ENCODE results near the gene ARHGAP8.

The ARHGAP8 gene

DNA sequence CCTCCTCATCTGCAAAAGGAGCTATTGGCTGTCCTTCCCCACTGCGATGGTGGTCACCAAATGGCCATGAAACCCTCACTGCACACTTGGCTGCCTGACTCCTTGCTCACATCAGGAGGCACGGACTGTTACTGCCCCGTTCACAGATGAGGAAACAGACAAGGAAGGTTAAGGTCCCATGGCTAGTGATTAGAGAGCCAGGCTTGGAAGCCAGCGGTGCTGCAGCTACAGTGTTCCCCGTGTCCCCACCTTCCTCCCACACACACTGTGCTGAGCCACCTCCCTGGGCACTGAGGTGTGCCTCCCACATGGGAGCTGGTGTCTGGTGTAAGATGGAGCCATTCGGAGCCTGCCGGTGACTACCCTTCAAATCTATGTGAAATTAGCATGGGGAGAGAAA is 2.6 kb downstream of the ARHGAP8 start:
- Histone ChIP-seq H3K9me3 (ENCODE audit: control insufficient read depth, insufficient read depth, low read length) (no peaks in the 10 kb centered on the region), H3K4me1 (ENCODE audit: control insufficient read depth, insufficient read depth, low read length) (peaks cover 5% of the 10 kb centered on the region), H3K4me3 (ENCODE audit: low read length) (no peak overlapping the region), H3K27me3 (ENCODE audit: control insufficient read depth, insufficient read depth, low read length) (no peaks in the 10 kb centered on the region), H3K27ac (ENCODE audit: low read length) (no peak overlapping the region), H3K36me3 (ENCODE audit: control insufficient read depth, insufficient read depth, low read length) (no peaks in the 10 kb centered on the region)
- no peak for DNase-seq (ENCODE audit: low read depth, low spot score)
- WGBS (ENCODE audit: insufficient coverage, insufficient read length) = no CpG with 5 or more reads among the region's 7 CpGs

DNA sequence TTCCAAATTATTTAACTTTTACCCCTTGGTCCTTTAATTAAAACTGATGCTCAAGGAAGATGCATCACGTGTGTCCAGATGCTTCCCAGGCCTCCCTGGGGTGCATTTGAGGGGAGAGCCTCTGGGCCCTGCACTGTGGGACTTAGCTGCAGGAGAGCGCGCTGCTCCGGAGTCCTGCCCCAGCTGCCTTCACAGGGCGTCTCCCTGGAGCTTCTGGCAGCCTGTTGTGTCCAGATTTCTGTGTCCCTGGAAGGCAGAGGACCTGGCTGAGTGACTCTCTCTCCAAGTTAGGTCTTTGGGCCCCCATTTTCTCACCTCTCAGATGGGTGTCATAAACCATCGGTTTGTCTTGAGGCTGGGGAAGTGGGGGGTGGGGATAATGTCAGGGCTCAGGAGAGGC is 3.0 kb downstream of the ARHGAP8 start:
- Histone ChIP-seq H3K27me3 (ENCODE audit: control insufficient read depth, insufficient read depth, low read length) (no peaks in the 10 kb centered on the region), H3K4me1 (ENCODE audit: control insufficient read depth, insufficient read depth, low read length) (peaks cover 5% of the 10 kb centered on the region), H3K36me3 (ENCODE audit: control insufficient read depth, insufficient read depth, low read length) (no peaks in the 10 kb centered on the region), H3K27ac (ENCODE audit: low read length) (no peak overlapping the region), H3K4me3 (ENCODE audit: low read length) (no peak overlapping the region), H3K9me3 (ENCODE audit: control insufficient read depth, insufficient read depth, low read length) (no peaks in the 10 kb centered on the region)
- no CpG with 5 or more reads among the region's 6 CpGs for WGBS (ENCODE audit: insufficient coverage, insufficient read length)
- no peak for DNase-seq (ENCODE audit: low read depth, low spot score)

DNA sequence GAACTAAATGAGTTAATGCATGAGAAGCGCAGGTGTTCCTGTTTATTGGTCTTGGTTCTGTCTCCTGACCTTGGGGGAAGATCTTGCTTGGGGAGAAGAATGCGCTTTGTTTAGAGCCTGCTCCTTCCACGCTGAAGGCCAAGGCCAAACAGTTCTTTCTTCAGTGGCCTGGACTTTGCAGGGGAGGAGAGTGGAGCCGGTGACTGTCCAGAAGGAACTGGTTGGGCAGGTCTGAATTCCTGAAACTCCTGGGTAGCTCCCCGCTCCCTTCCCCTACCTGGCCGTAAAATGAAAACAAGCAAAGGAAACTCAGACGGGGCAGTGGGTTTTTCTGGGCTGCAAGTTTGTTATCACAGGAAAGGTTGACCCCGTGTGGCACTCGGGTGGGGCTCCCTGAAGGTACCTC is 3.6 kb downstream of the ARHGAP8 start:
- Histone ChIP-seq H3K4me3 (ENCODE audit: low read length) (no peak overlapping the region), H3K9me3 (ENCODE audit: control insufficient read depth, insufficient read depth, low read length) (no peaks in the 10 kb centered on the region), H3K4me1 (ENCODE audit: control insufficient read depth, insufficient read depth, low read length) (peaks cover 5% of the 10 kb centered on the region), H3K36me3 (ENCODE audit: control insufficient read depth, insufficient read depth, low read length) (no peaks in the 10 kb centered on the region), H3K27me3 (ENCODE audit: control insufficient read depth, insufficient read depth, low read length) (no peaks in the 10 kb centered on the region), H3K27ac (ENCODE audit: low read length) (no peak overlapping the region)
- no CpG with 5 or more reads among the region's 9 CpGs for WGBS (ENCODE audit: insufficient coverage, insufficient read length)
- no peak for DNase-seq (ENCODE audit: low read depth, low spot score)

DNA sequence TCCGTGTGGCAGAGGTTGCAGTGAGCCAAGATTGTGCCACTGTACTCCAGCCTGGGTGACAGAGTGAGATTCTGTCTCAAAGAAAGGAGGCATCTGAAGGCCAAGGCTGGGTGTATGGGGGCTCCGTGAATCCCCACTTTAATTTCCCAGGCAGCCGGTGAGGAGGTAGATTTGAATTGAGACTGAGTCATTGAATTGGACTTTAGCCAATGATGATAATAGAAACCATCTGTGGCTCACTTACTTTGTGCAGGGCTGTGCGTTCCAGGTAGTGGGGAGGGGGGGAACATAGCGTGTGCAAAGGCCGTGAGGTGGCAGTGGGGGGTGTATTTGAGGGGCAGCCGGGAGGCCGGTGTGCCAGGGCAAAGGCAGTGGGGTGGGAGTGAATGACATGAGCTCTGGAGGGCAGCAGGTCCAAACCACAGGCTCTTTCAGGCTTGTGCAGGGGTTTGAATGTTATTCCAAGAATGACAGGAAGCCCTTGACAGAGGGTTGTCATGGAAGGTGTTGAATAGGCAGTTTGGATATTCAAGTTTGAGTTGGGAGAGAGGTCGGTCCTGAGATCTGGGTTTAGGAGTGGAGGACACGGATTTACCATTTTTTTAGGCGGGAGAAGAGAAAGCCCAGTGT is 6.1 kb downstream of the ARHGAP8 start:
- DNase-seq (ENCODE audit: low read depth, low spot score) = no peak
- H3K4me3 ChIP-seq (ENCODE audit: low read length) = no peak overlapping the region
- no peak overlapping the region for H3K27ac ChIP-seq (ENCODE audit: low read length)
- H3K27me3 ChIP-seq (ENCODE audit: control insufficient read depth, insufficient read depth, low read length) = no peaks in the 10 kb centered on the region
- no peaks in the 10 kb centered on the region for H3K9me3 ChIP-seq (ENCODE audit: control insufficient read depth, insufficient read depth, low read length)
- H3K36me3 ChIP-seq (ENCODE audit: control insufficient read depth, insufficient read depth, low read length) = no peaks in the 10 kb centered on the region
- no CpG with 5 or more reads among the region's 11 CpGs for WGBS (ENCODE audit: insufficient coverage, insufficient read length)
- H3K4me1 ChIP-seq (ENCODE audit: control insufficient read depth, insufficient read depth, low read length) = peaks cover 5% of the 10 kb centered on the region

DNA sequence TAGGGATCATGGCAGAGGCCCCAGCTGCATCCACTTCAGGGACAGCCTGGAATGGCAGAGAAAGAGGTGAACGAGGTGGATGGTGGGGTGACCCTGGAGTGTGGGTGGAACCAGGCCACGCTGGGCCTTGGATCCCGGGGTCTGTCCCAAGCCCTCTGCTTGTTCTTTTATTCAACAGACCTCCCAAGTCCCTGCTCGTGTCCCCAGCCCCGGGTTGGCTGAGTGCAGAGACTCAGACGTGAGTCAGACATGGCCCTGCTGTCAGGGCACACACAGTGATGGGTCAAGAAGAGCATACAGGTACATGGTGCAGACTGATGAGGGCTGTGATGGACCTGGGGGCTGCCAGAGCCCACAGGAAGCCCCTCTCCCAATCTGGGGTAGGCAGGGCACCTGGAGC is 6.6 kb downstream of the ARHGAP8 start:
- Histone ChIP-seq H3K9me3 (ENCODE audit: control insufficient read depth, insufficient read depth, low read length) (no peaks in the 10 kb centered on the region), H3K27me3 (ENCODE audit: control insufficient read depth, insufficient read depth, low read length) (no peaks in the 10 kb centered on the region), H3K36me3 (ENCODE audit: control insufficient read depth, insufficient read depth, low read length) (no peaks in the 10 kb centered on the region), H3K4me1 (ENCODE audit: control insufficient read depth, insufficient read depth, low read length) (peaks cover 5% of the 10 kb centered on the region), H3K27ac (ENCODE audit: low read length) (no peak overlapping the region), H3K4me3 (ENCODE audit: low read length) (no peak overlapping the region)
- WGBS (ENCODE audit: insufficient coverage, insufficient read length) = no CpG with 5 or more reads among the region's 6 CpGs
- no peak for DNase-seq (ENCODE audit: low read depth, low spot score)

DNA sequence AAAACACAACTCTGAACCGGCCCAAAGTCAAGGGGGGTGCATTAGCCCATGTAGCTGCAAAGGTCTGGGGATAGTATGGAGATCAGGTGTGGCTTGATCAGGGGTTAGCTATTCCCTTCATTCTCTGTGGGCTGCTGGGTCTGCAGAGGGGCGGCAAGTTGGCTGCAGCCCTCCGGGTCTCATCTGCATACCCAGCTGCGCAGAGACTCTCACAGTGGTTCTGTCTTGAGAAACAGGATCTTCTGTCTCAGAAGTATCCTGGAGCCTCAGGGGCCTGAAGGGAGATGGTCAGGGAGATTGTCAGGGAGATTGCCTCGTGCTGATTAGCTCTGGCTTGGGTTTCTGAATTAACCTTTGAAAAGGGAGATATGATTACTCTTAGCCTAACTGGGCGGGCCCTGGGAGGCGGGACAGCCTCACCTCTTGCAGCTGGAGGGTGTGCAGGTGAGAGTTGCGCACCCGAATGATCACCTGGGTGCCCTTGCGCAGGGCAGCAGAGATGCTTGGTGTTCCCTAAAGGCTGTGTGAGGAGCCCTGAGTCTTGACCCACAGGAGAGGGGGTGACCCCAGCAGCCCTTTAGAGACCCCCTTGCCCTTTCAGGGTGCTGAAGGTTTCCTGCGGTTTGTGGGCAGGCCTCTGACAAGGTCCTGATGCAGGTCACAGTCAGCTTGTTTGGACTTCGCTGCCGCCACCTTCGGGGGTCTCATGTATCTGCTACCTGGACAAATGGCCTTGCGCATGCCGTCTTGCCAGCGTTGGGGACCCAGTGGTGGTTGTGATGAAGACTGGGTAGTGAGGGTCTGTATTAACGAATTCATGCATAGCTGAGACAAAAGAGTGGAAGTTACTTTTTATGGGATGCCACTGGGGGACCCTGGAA is 7.3 kb downstream of the ARHGAP8 start:
- H3K4me1 ChIP-seq (ENCODE audit: control insufficient read depth, insufficient read depth, low read length) = peaks cover 5% of the 10 kb centered on the region
- H3K27me3 ChIP-seq (ENCODE audit: control insufficient read depth, insufficient read depth, low read length) = no peaks in the 10 kb centered on the region
- WGBS (ENCODE audit: insufficient coverage, insufficient read length) = no CpG with 5 or more reads among the region's 18 CpGs
- H3K36me3 ChIP-seq (ENCODE audit: control insufficient read depth, insufficient read depth, low read length) = no peaks in the 10 kb centered on the region
- H3K4me3 ChIP-seq (ENCODE audit: low read length) = no peak overlapping the region
- no peak for DNase-seq (ENCODE audit: low read depth, low spot score)
- no peaks in the 10 kb centered on the region for H3K9me3 ChIP-seq (ENCODE audit: control insufficient read depth, insufficient read depth, low read length)
- H3K27ac ChIP-seq (ENCODE audit: low read length) = no peak overlapping the region

DNA sequence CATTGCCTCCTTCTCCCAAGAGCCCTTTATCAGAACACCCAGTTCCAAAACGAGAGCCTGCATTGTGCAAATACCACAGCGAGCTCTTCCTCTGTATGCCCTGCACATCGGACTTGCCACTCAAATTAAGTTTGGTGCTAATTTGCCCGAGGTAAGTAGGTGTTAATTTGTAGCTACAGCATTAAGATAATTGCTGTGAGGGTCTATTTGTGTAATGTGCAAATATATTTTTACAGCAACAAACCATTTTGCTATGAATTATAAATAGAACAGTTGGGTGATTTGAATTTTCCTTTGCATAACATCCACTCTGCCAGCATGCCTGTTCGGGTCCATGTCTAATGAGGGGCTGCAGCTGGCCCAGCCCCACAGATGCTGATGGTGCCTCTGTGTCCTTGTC is 8.1 kb downstream of the ARHGAP8 start:
- no peak overlapping the region for H3K4me3 ChIP-seq (ENCODE audit: low read length)
- no peaks in the 10 kb centered on the region for H3K9me3 ChIP-seq (ENCODE audit: control insufficient read depth, insufficient read depth, low read length)
- no peak for DNase-seq (ENCODE audit: low read depth, low spot score)
- H3K27me3 ChIP-seq (ENCODE audit: control insufficient read depth, insufficient read depth, low read length) = no peaks in the 10 kb centered on the region
- H3K4me1 ChIP-seq (ENCODE audit: control insufficient read depth, insufficient read depth, low read length) = peaks cover 3% of the 10 kb centered on the region
- H3K27ac ChIP-seq (ENCODE audit: low read length) = no peak overlapping the region
- H3K36me3 ChIP-seq (ENCODE audit: control insufficient read depth, insufficient read depth, low read length) = no peaks in the 10 kb centered on the region
- WGBS (ENCODE audit: insufficient coverage, insufficient read length) = no CpG with 5 or more reads among the region's 5 CpGs

DNA sequence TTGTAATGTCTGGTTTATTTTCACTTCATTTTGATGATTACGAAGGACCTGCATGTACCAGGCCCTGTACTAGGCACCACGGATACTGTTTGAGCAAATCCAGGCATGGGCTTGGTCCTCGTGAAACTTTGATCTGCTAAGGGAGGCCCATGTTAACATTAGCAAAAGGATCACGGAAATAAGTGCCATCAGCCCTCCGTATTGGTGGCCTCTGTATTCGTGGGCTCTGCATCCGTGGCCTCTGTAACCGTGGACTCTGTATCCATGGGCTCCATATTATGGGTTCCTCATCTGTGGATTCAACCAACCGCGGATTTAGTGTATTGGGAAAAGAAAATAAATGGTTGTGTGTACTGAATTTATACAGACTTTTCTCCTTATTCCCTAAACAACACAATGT is 8.7 kb downstream of the ARHGAP8 start:
- WGBS (ENCODE audit: insufficient coverage, insufficient read length) = no CpG with 5 or more reads among the region's 10 CpGs
- DNase-seq (ENCODE audit: low read depth, low spot score) = no peak
- H3K27ac ChIP-seq (ENCODE audit: low read length) = no peak overlapping the region
- H3K4me3 ChIP-seq (ENCODE audit: low read length) = no peak overlapping the region
- H3K9me3 ChIP-seq (ENCODE audit: control insufficient read depth, insufficient read depth, low read length) = no peaks in the 10 kb centered on the region
- no peaks in the 10 kb centered on the region for H3K36me3 ChIP-seq (ENCODE audit: control insufficient read depth, insufficient read depth, low read length)
- no peaks in the 10 kb centered on the region; the same call in 1 of the 2 replicates for H3K4me1 ChIP-seq (ENCODE audit: control insufficient read depth, insufficient read depth, low read length)
- H3K27me3 ChIP-seq (ENCODE audit: control insufficient read depth, insufficient read depth, low read length) = no peaks in the 10 kb centered on the region

DNA sequence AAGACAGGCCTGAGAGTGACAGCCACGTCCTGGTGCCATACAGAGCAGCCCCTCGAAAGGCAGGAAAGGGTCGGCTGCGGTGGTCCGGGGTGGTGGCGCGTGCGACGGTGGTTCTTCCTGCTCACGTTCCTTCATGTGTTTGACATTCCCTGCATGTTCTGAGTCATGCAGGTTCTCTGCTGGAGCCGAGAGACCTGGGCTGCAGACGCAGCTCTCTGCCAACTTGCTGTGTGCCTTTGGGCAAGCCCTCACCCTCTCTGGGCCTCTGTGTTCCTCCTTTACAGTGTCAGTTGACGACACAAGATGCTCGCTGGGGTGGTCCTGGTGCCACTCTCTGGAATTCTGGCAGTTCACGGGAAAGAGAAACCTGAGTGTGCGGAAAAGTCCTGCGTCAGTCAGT is 12.0 kb downstream of the ARHGAP8 start:
- no peak overlapping the region for H3K27ac ChIP-seq (ENCODE audit: low read length)
- H3K4me3 ChIP-seq (ENCODE audit: low read length) = no peak overlapping the region
- peaks cover 5% of the 10 kb centered on the region for H3K4me1 ChIP-seq (ENCODE audit: control insufficient read depth, insufficient read depth, low read length)
- H3K9me3 ChIP-seq (ENCODE audit: control insufficient read depth, insufficient read depth, low read length) = no peaks in the 10 kb centered on the region
- H3K27me3 ChIP-seq (ENCODE audit: control insufficient read depth, insufficient read depth, low read length) = no peaks in the 10 kb centered on the region
- DNase-seq (ENCODE audit: low read depth, low spot score) = no peak
- H3K36me3 ChIP-seq (ENCODE audit: control insufficient read depth, insufficient read depth, low read length) = no peaks in the 10 kb centered on the region
- no CpG with 5 or more reads among the region's 17 CpGs for WGBS (ENCODE audit: insufficient coverage, insufficient read length)

DNA sequence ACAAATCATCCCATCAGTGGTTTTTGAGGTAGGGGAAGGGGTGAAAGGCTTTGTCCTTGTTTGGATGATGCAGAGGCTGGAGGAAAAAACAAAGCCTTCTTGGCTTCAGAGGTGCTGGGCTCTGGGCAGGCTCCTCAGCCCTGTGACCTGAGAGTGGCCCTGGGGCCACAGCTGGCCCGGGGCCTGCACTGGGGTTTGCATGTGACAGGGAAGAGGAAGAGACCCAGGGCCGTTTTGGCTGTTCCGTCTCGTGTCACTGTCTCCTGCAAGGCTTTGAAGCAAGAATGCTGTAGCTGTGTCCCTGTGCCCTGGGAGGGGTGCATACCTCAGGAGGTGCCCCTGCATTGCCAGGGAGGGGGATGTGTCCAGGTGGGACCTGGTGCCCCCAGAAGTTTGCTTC is 12.6 kb downstream of the ARHGAP8 start:
- Histone ChIP-seq H3K27ac (ENCODE audit: low read length) (no peak overlapping the region), H3K9me3 (ENCODE audit: control insufficient read depth, insufficient read depth, low read length) (no peaks in the 10 kb centered on the region), H3K27me3 (ENCODE audit: control insufficient read depth, insufficient read depth, low read length) (no peaks in the 10 kb centered on the region), H3K36me3 (ENCODE audit: control insufficient read depth, insufficient read depth, low read length) (no peaks in the 10 kb centered on the region), H3K4me3 (ENCODE audit: low read length) (no peak overlapping the region), H3K4me1 (ENCODE audit: control insufficient read depth, insufficient read depth, low read length) (peaks cover 5% of the 10 kb centered on the region)
- WGBS (ENCODE audit: insufficient coverage, insufficient read length) = no CpG with 5 or more reads among the region's 4 CpGs
- DNase-seq (ENCODE audit: low read depth, low spot score) = no peak

All from iPS DF 6.9 (cell line).